ENCODE results near the gene HENMT1.
"Not testable (repeated sequence)": the region's sequence is repeated elsewhere in the genome, so short reads cannot be mapped to it uniquely, and the experiment has no call there.

HENMT1 gene

GRCh38 chr1:108670131-108670773 lies 9.4 kb upstream of the HENMT1 start:
- no peak for DNase-seq

DNA sequence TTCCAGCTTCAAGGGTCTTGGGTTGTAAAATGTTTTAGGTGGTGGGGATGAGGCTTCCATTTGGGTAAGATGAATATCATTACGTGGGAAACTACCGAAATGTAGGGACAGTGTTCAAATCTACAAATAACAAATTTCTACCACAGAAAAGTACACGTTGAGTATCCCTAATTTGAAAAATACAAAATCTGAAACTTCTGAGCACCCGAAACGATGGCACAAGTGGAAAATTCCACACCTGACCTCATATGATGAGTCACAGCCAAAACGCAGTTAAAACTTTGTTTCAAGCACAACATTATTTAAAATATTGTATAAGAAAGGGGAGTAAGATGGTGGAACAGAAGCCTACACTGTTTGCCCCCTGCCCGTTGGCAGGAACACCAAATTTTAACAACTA lies 8.8 kb upstream of the HENMT1 start:
- DNase-seq = no peak

- no peak for DNase-seq
These were observed 7.9 kb upstream of the HENMT1 start for GRCh38 chr1:108668777-108669176.

DNA sequence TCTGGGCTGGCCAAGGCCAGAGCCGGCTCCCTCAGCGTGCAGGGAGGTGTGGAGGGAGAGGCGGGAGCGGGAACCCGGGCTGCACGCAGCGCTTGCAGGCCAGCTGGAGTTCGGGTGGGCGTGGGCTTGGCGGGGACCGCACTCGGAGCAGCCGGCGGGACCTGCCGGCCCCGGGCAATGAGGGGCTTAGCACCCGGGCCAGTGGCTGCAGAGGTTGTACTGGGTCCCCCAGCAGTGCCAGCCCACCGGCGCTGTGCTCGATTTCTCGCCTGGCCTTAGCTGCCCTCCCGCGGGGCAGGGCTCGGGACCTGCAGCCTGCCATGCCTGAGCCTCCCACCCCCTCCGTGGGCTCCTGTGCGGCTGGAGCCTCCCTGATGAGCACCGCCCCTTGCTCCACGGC lies 6.5 kb upstream of the HENMT1 start:
- not testable (repeated sequence) for DNase-seq

- DNase-seq = no peak
These were observed 4.9 kb upstream of the HENMT1 start for GRCh38 chr1:108665771-108666170.

DNA sequence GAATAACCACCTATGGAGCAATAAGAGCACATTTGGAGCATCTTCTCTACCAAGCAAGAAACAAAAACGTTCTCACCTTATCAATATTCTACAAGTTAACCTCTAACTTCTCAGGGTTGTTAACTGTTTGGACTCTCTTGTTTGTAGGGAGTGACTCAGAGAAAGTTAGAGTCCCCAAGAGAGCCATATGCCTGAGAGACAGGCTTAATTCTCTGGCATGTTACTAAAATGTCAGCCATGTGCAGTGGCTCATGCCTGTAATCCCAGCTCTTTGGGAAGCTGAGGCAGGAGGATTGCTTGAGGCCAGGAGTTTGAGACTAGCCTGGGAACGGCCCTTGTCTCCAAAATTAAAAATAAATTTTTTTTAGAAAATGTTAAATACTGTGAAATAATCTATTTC lies 4.2 kb upstream of the HENMT1 start:
- no peak for DNase-seq

GRCh38 chr1:108664481-108664880 lies 3.6 kb upstream of the HENMT1 start:
- no peak for DNase-seq

GRCh38 chr1:108663074-108663473 lies 2.2 kb upstream of the HENMT1 start:
- DNase-seq = no peak

- no peak for DNase-seq
These were observed 3.4 kb downstream of the HENMT1 start for GRCh38 chr1:108657356-108658080.

DNA sequence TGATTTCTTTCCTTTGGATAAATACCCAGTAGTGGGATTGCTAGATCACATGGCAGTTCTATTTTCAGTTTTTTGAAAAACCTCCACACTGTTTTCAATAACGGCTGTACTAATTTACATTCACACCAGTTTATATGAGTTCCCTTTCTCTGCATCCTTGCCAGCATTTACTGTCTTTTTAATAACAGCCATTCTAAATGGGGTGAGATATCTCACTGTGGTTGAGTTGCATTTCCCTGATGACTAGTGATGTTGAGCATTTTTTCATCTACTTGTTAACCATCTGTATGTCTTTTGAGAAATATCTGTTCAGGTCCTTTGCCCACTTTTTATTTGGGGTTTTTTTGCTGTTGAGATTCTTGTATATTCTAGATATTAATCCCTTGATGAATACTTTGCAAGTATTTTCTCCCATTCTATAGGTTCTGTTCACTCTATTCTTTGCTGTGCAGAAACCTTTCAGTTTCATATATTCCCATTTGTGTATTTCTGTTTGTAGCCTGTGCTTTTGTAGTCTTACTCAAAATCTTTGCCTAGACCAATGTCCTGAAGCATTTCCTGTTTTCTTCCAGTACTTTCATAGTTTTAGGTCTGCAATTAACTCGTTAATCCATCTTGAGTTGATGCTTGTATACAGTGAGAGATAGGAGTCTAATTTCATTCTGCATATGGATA lies 7.3 kb downstream of the HENMT1 start:
- no peak for DNase-seq

- no peak for DNase-seq
These were observed 14.1 kb downstream of the HENMT1 start for GRCh38 chr1:108646648-108647269.

- DNase-seq = no peak
These were observed 14.6 kb downstream of the HENMT1 start for GRCh38 chr1:108646265-108646647.

DNA sequence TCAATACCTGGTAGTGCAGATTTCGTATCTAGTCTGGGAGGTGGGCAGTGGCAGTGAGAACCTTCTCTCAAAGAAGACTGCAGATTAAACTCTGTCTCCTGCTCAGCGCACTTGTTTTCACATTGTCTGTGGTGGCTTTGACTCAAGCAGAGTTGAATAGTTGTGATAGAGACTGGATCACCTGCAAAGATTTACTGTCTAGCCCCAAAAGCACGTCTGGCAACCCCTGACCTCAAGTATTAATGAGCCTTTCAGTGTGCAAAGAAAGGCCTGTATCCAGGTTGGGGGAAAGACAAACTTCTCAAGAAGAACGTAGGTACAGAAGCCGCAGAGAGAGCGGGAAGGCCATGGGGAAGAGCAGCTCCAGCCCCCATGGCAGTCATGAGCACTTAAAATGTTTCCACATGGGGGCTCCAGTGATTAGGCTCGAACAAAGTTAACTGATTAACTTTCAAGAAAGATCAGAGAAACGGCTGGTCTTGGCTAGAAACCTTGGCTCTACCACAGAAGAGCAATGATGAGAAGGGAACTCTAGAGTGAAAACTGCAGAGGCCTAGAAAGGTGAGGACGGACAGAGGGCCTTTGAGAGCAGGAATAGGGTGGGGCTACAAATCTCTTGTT lies 15.2 kb downstream of the HENMT1 start:
- DNase-seq = no peak

- no peak for DNase-seq
These were observed 15.9 kb downstream of the HENMT1 start for GRCh38 chr1:108644984-108645383.

- no peak for DNase-seq
These were observed 17.2 kb downstream of the HENMT1 start for GRCh38 chr1:108643492-108644335.

DNA sequence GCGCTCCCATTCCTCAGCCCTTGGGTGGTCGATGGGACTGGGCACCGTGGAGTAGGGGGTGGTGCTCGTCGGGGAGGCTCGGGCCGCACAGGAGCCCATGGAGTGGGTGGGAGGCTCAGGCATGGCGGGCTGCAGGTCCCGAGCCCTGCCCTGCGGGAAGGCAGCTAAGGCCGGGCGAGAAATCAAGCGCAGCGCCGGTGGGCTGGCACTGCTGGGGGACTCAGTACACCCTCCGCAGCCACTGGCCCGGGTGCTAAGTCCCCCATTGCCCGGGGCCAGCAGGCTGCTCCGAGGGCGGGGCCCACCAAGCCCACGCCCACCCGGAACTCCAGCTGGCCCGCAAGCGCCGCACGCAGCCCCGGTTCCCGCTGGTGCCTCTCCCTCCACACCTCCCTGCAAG lies 20.0 kb downstream of the HENMT1 start:
- DNase-seq = not testable (repeated sequence)

GRCh38 chr1:108639899-108640560 lies 20.9 kb downstream of the HENMT1 start:
- DNase-seq = no peak

- DNase-seq = no peak
These were observed 24.0 kb downstream of the HENMT1 start for GRCh38 chr1:108636876-108637275.

DNA sequence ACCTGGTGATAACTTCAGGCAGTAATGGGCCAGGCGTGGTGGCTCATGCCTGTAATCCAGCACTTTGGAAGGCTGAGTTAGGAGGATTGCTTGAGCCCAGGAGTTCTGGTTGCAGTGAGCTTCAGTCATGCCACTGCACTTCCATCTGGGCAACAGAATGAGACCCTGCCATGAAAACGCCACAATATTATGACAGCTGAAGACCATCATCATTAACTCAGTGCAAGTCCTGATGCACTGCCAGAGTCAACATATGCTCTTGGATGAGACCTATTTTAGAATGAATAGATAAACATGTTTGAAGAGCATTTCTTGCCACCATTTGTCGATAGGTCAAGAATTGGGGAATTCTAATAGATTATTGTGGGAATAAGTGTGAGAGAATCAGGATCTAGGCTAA lies 26.4 kb downstream of the HENMT1 start:
- no peak for DNase-seq

DNA sequence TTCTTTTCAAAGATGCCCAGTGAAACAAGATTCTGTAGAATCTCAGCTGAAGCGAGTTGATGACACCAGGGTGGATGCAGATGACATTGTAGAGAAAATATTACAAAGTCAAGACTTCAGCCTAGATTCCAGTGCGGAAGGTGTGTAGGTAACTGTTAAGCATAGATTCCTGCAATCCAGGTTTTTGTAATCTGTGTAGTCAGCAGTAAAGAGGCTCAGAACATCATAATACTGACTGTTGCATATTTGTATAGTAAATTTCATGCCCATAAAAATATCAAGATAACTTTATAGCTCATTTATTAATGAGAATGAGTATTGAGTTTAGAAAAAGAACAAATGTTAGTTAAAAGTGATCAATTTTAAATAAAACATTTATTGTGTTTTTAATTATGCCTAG lies 32.2 kb downstream of the HENMT1 start:
- no peak for DNase-seq

DNA sequence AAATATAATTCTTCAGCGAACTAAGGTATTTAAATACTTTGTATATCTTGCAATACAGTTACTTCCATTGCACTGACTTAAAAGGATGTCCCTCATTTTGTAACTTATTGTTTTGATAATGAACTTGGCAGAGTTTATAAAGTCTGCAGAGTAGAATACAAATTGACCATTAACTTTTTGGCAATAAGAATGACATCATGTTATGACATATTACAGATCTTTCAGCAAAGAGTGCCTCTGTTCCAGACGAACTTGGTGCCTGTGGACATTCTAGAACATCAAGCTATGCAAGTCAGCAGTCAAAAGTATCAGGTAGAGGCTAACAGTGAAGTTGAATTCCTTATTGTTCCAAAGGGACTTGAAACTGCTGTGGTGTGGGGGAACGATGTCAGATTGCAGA lies 32.9 kb downstream of the HENMT1 start:
- DNase-seq = no peak

DNA sequence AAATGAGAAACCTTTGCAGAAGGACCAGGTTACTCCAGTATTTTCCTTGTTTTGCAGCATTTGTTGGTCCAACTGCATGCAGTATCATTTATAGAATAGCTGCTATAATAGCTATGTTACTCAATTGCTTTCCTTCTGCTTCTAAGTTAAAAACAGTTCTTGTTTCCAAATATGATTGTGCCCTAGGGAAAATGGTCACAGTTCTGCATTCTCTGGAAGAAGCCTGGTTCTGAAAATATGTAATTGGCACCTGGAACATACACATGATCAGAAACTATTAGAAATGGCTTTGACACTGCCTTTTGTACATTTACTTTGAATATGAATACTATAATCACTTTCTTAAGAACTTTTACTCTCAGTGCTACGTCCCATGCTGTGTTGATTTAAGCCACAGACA lies 33.6 kb downstream of the HENMT1 start:
- DNase-seq = no peak
